ENCODE data around the gene IQCN. TPM values are rescaled to one million over a fixed set of nuclear protein-coding genes. Genes with fewer than 3 reads are reported as not detected.

The IQCN gene
- total RNA-seq, 2 experiments from 2014 or later, result 0.59 to 0.69 TPM

DNA sequence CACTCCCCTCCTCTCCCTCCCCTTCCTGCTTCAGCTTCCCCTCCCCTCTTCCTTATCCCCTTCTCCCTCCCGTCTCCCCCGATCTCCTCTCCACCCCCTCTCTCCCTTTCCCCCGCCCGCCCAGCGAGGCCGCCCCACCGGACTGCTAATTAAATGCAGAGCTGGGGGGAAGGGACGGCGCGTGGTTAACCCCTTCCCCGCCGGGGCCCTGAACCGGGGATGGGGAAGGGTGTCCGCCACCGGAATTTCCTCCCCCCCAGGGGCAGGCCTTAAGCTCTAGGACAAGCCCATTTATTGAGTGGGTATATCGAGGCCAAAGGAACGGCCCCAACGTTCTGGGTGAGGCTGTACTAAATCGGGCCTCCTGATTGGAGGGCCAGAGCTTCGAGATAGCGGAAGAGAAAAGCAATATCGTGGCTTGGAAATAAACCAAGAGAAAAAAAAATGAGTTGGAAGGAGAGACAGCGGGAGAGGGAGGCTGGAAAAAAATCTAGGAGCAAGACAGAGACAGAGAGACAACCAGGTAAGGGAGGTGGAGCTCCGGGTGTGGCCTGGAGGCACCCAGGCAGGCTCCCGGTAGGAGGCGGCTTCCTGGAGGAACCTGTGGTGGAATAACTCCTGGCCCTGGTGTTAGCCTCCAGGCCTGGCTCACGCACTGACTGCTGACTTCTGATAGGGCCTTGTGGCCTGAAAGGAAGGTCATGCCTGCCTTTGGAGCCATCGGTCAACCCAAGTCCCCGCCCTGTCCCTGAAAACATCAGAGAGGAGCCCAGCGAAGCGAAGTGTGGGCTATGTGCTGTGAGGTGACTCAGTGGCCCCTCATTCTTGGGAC lies 18.8 kb upstream of the IQCN start:
- TF ChIP-seq, protein P1, sequence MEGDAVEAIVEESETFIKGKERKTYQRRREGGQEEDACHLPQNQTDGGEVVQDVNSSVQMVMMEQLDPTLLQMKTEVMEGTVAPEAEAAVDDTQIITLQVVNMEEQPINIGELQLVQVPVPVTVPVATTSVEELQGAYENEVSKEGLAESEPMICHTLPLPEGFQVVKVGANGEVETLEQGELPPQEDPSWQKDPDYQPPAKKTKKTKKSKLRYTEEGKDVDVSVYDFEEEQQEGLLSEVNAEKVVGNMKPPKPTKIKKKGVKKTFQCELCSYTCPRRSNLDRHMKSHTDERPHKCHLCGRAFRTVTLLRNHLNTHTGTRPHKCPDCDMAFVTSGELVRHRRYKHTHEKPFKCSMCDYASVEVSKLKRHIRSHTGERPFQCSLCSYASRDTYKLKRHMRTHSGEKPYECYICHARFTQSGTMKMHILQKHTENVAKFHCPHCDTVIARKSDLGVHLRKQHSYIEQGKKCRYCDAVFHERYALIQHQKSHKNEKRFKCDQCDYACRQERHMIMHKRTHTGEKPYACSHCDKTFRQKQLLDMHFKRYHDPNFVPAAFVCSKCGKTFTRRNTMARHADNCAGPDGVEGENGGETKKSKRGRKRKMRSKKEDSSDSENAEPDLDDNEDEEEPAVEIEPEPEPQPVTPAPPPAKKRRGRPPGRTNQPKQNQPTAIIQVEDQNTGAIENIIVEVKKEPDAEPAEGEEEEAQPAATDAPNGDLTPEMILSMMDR (IDR thresholded peaks at IDR 0.05), result no peak
- Mint-ChIP-seq H3K27me3 (no peaks in the 10 kb centered on the region), H3K4me1 (ENCODE audit: low read depth) (peaks cover 61% of the 10 kb centered on the region), H3K4me3 (peak overlapping the region; percentile 85), H3K27ac (peak overlapping the region; percentile 93), H3K36me3 (ENCODE audit: low read depth) (peaks cover 38% of the 10 kb centered on the region), H3K9me3 (no peaks in the 10 kb centered on the region)
- DNase-seq (peak; percentile 88), ATAC-seq (peak; percentile 20)
- ChIA-PET POLR2A (interaction anchor here (0.6 to 6.5 kb wide), 9 partner anchors 9 to 44 kb away, joined by 3 to 225 read pairs (median 7); partner anchors contain the start of genes IQCN, JUND and LSM4), CTCF (interaction anchor here (1.3 to 8.0 kb wide), 5 partner anchors 11 to 36 kb away, joined by 5 to 119 read pairs (median 9); partner anchors contain the start of genes JUND and LSM4)
- intact Hi-C loops (cut with micrococcal nuclease), result no loop called here

DNA sequence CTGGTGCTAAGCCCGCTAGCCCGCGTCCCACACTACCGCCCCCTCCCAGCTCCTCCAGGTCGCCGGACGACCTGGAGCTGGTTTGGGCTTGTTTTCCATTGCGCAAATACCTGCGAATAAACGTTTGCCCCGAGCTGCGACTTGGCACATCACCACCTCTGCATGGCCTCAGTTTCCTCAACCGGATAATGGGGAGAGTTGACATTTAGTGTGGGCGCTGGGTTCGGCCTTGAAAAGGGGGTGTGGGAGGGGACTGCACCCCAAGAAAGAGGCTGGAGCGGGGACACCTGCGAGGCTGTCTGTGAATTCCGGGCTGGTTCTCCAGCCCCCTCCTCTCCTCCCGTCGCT lies 18.2 kb upstream of the IQCN start:
- Mint-ChIP-seq H3K27ac (peak overlapping the region; percentile 93), H3K27me3 (no peaks in the 10 kb centered on the region), H3K4me1 (ENCODE audit: low read depth) (peaks cover 61% of the 10 kb centered on the region), H3K4me3 (peak overlapping the region; percentile 85), H3K36me3 (ENCODE audit: low read depth) (peaks cover 34% of the 10 kb centered on the region), H3K9me3 (no peaks in the 10 kb centered on the region)
- intact Hi-C loops (cut with micrococcal nuclease), result no loop called here
- POLR2A ChIA-PET, result interaction anchor here (0.6 to 6.5 kb wide), 10 partner anchors 8 to 130 kb away, joined by 3 to 225 read pairs (median 6); partner anchors contain the start of genes IQCN, JUND and LSM4
- DNase-seq (no peak), ATAC-seq (no peak)
- TF ChIP-seq, protein P1 (IDR thresholded peaks at IDR 0.05), result no peak
- CTCF ChIA-PET, result interaction anchor here (1.0 to 8.0 kb wide), 6 partner anchors 12 to 96 kb away, joined by 5 to 119 read pairs (median 7); partner anchors contain the start of genes JUND and LSM4

DNA sequence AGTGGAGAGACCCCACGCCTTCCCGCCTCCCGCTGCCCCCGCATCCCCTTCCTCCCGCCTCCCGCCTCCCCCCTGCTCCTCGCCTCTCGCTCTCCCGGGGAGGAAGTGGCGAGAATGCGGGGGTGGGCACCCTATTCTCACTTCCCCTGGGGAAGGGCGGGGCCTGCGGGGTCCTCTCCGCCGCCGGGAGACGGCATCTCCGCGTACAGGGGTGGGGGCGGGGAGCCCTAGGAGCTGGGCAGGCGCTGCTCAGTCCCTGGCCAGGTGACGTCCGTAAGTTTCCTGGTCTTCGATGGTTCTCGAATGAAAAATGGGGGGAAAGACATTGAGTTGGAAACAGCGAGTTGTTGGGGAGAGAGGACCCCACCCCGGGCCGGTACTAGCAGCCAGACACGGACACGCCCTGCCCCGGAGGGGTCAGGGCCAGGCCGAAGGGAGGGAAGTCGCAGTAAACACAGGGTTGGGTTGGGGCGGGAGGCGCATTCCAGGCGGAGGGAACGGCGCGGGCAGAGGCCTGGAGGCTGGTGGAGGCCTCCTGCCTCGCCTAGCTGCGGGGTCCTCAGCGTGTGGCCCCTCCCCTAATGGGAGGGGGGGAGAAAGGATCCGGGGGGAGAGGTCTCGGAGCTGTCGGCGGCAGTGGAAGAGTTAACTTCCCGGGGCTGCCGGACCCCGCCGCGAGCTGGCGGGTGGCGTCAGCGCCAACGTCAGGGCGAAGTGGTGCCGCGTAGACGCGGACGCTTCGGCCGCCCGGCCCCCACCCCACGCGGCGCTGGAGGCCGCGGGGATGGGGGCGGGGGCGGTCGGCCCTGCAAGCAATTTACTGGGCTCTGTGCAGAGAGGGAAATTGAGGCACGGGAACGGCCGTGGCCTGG lies 17.6 kb upstream of the IQCN start:
- ATAC-seq (peak; percentile 57), DNase-seq (peak; percentile 98)
- Mint-ChIP-seq H3K27ac (peak overlapping the region; percentile 93), H3K36me3 (ENCODE audit: low read depth) (peaks cover 32% of the 10 kb centered on the region), H3K4me3 (peak overlapping the region; percentile 85), H3K27me3 (no peaks in the 10 kb centered on the region), H3K4me1 (ENCODE audit: low read depth) (peaks cover 64% of the 10 kb centered on the region), H3K9me3 (no peaks in the 10 kb centered on the region)
- TF ChIP-seq, protein P1 (IDR thresholded peaks at IDR 0.05), result no peak
- ChIA-PET POLR2A (interaction anchor here (0.7 to 6.5 kb wide), 8 partner anchors 7 to 131 kb away, joined by 4 to 225 read pairs (median 8); partner anchors contain the start of genes IQCN, JUND and LSM4), CTCF (interaction anchor here (1.0 to 8.0 kb wide), 6 partner anchors 12 to 97 kb away, joined by 5 to 119 read pairs (median 7); partner anchors contain the start of genes JUND and LSM4)
- intact Hi-C loops (cut with micrococcal nuclease), result loop anchor here (2.0 kb wide), 1 partner anchor 13 kb away; no protein-coding TSS in a partner anchor

DNA sequence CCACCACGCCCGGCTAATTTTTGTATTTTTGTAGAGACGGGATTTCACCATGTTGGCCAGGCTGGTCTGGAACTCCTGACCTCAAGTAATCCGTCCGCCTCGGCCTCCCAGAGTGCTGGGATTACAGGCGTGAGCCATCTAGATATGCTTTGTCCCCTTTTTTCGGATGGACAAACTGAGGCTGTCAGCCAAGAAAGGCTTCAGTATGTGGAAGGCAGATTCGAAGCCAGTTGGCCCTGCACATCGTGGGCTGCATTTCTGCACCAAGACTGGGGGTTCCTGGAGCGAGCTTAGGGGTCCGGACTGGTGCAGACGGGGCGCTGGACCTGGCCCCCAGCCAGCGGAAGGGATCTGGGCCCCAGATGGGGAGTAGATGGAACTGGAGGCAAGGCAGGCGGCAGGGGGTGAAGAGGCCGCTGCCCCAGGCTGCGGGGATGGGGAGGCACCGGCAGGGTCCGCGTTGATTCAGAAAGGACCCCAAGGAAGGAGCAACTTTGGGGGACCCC lies 16.8 kb upstream of the IQCN start:
- H3K4me1 Mint-ChIP-seq (ENCODE audit: low read depth), result peaks cover 67% of the 10 kb centered on the region
- DNase-seq, result no peak
- peak overlapping the region; percentile 93 for H3K27ac Mint-ChIP-seq
- TF ChIP-seq, protein P1 (IDR thresholded peaks at IDR 0.05), result no peak
- peaks cover 2% of the 10 kb centered on the region for H3K9me3 Mint-ChIP-seq
- no peak for ATAC-seq
- ChIA-PET POLR2A (interaction anchor here (1.0 to 6.5 kb wide), 4 partner anchors 8 to 30 kb away, joined by 3 to 225 read pairs (median 38); partner anchors contain the start of gene JUND), CTCF (interaction anchor here (2.2 to 8.0 kb wide), 4 partner anchors 11 to 31 kb away, joined by 7 to 119 read pairs (median 14); partner anchors contain the start of genes JUND and LSM4)
- peaks cover 30% of the 10 kb centered on the region for H3K36me3 Mint-ChIP-seq (ENCODE audit: low read depth)
- peak overlapping the region; percentile 85 for H3K4me3 Mint-ChIP-seq
- H3K27me3 Mint-ChIP-seq, result no peaks in the 10 kb centered on the region
- intact Hi-C loops (cut with micrococcal nuclease), result loop anchor here (2.0 kb wide), 1 partner anchor 14 kb away; no protein-coding TSS in a partner anchor

All from activated CD8-positive, alpha-beta T cell treated with anti-CD3 and anti-CD28 coated beads for 36 hours (primary cell).